Mesothelial cell of epicardium (in vitro differentiated cells): ENCODE data around the gene PRKAR1B. TPM values are rescaled to one million over a fixed set of nuclear protein-coding genes. Genes with fewer than 3 reads are reported as not detected.

ENCODE experiments used
- DNase-seq, 2 experiments: peaks; one replicate each; pipeline ENCODE4 v3.0.0; 2021; ENCODE audit warnings: low spot score in 2 of 2; ENCODE audit not compliant: unreplicated experiment in 2 of 2
- H3K27ac Mint-ChIP-seq: 2 replicates; pipeline ENCODE4 v1.8.0; 2021; ENCODE audit warnings: mixed read lengths
- H3K27me3 Mint-ChIP-seq: 2 replicates; pipeline ENCODE4 v1.8.0; 2021; ENCODE audit warnings: low read depth, mixed read lengths
- H3K36me3 Mint-ChIP-seq: 2 replicates; pipeline ENCODE4 v1.8.0; 2021; ENCODE audit warnings: mixed read lengths
- H3K4me1 Mint-ChIP-seq: 2 replicates; pipeline ENCODE4 v1.8.0; 2021; ENCODE audit warnings: mixed read lengths
- H3K4me3 Mint-ChIP-seq: 2 replicates; pipeline ENCODE4 v1.8.0; 2021; ENCODE audit warnings: mild to moderate bottlenecking, moderate library complexity, mixed read lengths
- H3K9me3 Mint-ChIP-seq: 2 replicates; pipeline ENCODE4 v1.8.0; 2021; ENCODE audit warnings: mixed read lengths
- CTCF ChIP-seq: fragments of 200-600 bp; sonication (generic); IDR thresholded peaks from one replicate; pipeline ENCODE4 v1.5.0; 2021; ENCODE audit warnings: antibody characterized with exemption; ENCODE audit not compliant: unreplicated experiment
- total RNA-seq: library from RNA; stranded (reverse); gene quantifications from 3 replicates; pipeline ENCODE4 v1.2.1, GENCODE V29; 2021

The PRKAR1B gene
- total RNA-seq, 1 donor from 2014 or later, result 50.6 TPM

GRCh38 chr7:523347-524336, 203.4 kb downstream of the PRKAR1B start:
- Mint-ChIP-seq H3K9me3 (no peaks in the 10 kb centered on the region), H3K36me3 (no peaks in the 10 kb centered on the region), H3K27ac (no peak overlapping the region), H3K27me3 (peaks cover 47% of the 10 kb centered on the region), H3K4me3 (peak overlapping the region; percentile 28), H3K4me1 (peaks cover 15% of the 10 kb centered on the region)
- no peak for TF ChIP-seq CTCF
- DNase-seq, result no peak

- DNase-seq, result no peak
- Mint-ChIP-seq H3K36me3 (no peaks in the 10 kb centered on the region), H3K4me1 (peaks cover 18% of the 10 kb centered on the region), H3K9me3 (no peaks in the 10 kb centered on the region), H3K4me3 (peak overlapping the region; percentile 28), H3K27me3 (peaks cover 48% of the 10 kb centered on the region), H3K27ac (no peak overlapping the region)
- no peak for TF ChIP-seq CTCF
These were observed 204.1 kb downstream of the PRKAR1B start for GRCh38 chr7:522951-523314.

GRCh38 chr7:522071-522950, 204.8 kb downstream of the PRKAR1B start:
- Mint-ChIP-seq H3K27ac (no peak overlapping the region), H3K36me3 (no peaks in the 10 kb centered on the region), H3K27me3 (peaks cover 52% of the 10 kb centered on the region), H3K9me3 (no peaks in the 10 kb centered on the region), H3K4me1 (peaks cover 19% of the 10 kb centered on the region), H3K4me3 (peak overlapping the region; percentile 56)
- TF ChIP-seq CTCF, result no peak
- no peak for DNase-seq

GRCh38 chr7:521221-522070, 205.6 kb downstream of the PRKAR1B start:
- peak; percentile 72 to 82 for DNase-seq
- TF ChIP-seq CTCF, result no peak
- H3K27ac Mint-ChIP-seq, result no peak overlapping the region
- peaks cover 52% of the 10 kb centered on the region for H3K27me3 Mint-ChIP-seq
- H3K4me3 Mint-ChIP-seq, result peak overlapping the region; percentile 48
- peaks cover 19% of the 10 kb centered on the region for H3K4me1 Mint-ChIP-seq
- no peaks in the 10 kb centered on the region for H3K36me3 Mint-ChIP-seq
- no peaks in the 10 kb centered on the region for H3K9me3 Mint-ChIP-seq
